CD4-positive, alpha-beta memory T cell (primary cell): ENCODE measurements around the gene CRYGS. TPM values are rescaled to one million over a fixed set of nuclear protein-coding genes. Genes with fewer than 3 reads are reported as not detected.
"Not testable (repeated sequence)": the region's sequence is repeated elsewhere in the genome, so short reads cannot be mapped to it uniquely, and the experiment has no call there.

ENCODE experiments used
- CTCF ChIA-PET: fragments of 350-600 bp; sonication (Branson Sonifier 250); formaldehyde crosslinking; loops from one replicate; lab custom pipeline; 2021; ENCODE audit warnings: inconsistent platforms; ENCODE audit not compliant: partially characterized antibody; lab: Charles Lee
- POLR2A ChIA-PET: fragments of 350-600 bp; sonication (Branson Sonifier 250); formaldehyde crosslinking; loops from one replicate; lab custom pipeline; 2021; ENCODE audit not compliant: partially characterized antibody; lab: Charles Lee
- DNase-seq, 5 donors: peaks; one replicate each; pipeline versions ENCODE4 v3.0.0 to v3.0.0-alpha.2; 2020 to 2022; ENCODE audit warnings: mixed read lengths in 1 of 5
- H3K27ac ChIP-seq: one replicate; pipeline ENCODE4 v1.7.0; 2013; ENCODE audit warnings: low read depth, low read length
- H3K27me3 ChIP-seq: 2 replicates; pipeline ENCODE4 v1.7.0; 2013; ENCODE audit warnings: mild to moderate bottlenecking, low read length, moderate library complexity; ENCODE audit not compliant: insufficient read depth
- H3K36me3 ChIP-seq: 2 replicates; pipeline ENCODE4 v1.7.0; 2013; ENCODE audit warnings: mild to moderate bottlenecking, low read length, moderate library complexity; ENCODE audit not compliant: insufficient read depth
- H3K4me1 ChIP-seq: 2 replicates; pipeline ENCODE4 v1.7.0; 2013; ENCODE audit warnings: mild to moderate bottlenecking, low read length, moderate library complexity; ENCODE audit not compliant: insufficient read depth
- H3K4me3 ChIP-seq, 2 donors: one replicate each; pipeline ENCODE4 v1.7.0; 2013; ENCODE audit warnings: low read length in 2 of 2, mild to moderate bottlenecking in 1 of 2
- H3K9me3 ChIP-seq, 2 donors: one replicate each; pipeline ENCODE4 v1.7.0; 2013; ENCODE audit warnings: low read length in 2 of 2, control low read depth in 1 of 2; ENCODE audit not compliant: control insufficient read depth in 1 of 2
- H3K27ac Mint-ChIP-seq, 7 donors: one replicate each; pipeline ENCODE4 v1.8.0; 2020 to 2021; ENCODE audit warnings: mixed read lengths in 7 of 7, mild to moderate bottlenecking in 6 of 7, inconsistent platforms in 3 of 7, moderate library complexity in 3 of 7
- H3K27me3 Mint-ChIP-seq, 2 donors: one replicate each; pipeline ENCODE4 v1.8.0; 2020 to 2021; ENCODE audit warnings: mixed read lengths in 2 of 2
- H3K36me3 Mint-ChIP-seq, 2 donors: one replicate each; pipeline ENCODE4 v1.8.0; 2020 to 2021; ENCODE audit warnings: mixed read lengths in 2 of 2, inconsistent platforms in 1 of 2, mild to moderate bottlenecking in 1 of 2
- H3K4me1 Mint-ChIP-seq, 4 donors: one replicate each; pipeline ENCODE4 v1.8.0; 2020 to 2021; ENCODE audit warnings: mixed read lengths in 4 of 4, mild to moderate bottlenecking in 1 of 4
- H3K4me3 Mint-ChIP-seq, 8 donors: one replicate each; pipeline ENCODE4 v1.8.0; 2020 to 2021; ENCODE audit warnings: mixed read lengths in 8 of 8, mild to moderate bottlenecking in 7 of 8, moderate library complexity in 6 of 8, inconsistent platforms in 3 of 8
- H3K9me3 Mint-ChIP-seq, 8 donors: one replicate each; pipeline ENCODE4 v1.8.0; 2020 to 2021; ENCODE audit warnings: mixed read lengths in 8 of 8, mild to moderate bottlenecking in 5 of 8, inconsistent platforms in 3 of 8, moderate library complexity in 1 of 8
- intact Hi-C: fragments of 100-400 bp; cut with micrococcal nuclease; formaldehyde crosslinking; loops from one replicate; pipeline ENCODE4 v1.15.1; 2023
- polyA plus RNA-seq, 2 donors: library from polyadenylated mRNA; unstranded; fragments of 300-500 nt; fragmentation: Illumina TruSeq; gene quantifications; one replicate each; pipeline ENCODE4 v1.2.3, GENCODE V29; 2021
- total RNA-seq, 2 experiments: library from RNA; stranded (reverse); gene quantifications; one replicate each; pipeline ENCODE4 v1.2.3, GENCODE V29; 2021

The CRYGS gene
- total and polyA plus RNA-seq, 4 experiments from 2014 or later = 1.2 to 12.6 (median 12.1) TPM; not detected in 1

GRCh38 chr3:186571644-186572013 is 27.4 kb upstream of the CRYGS start:
- peaks cover 30% of the 10 kb centered on the region for H3K4me1 ChIP-seq
- H3K27me3 ChIP-seq = no peaks in the 10 kb centered on the region
- no peaks in the 10 kb centered on the region for H3K9me3 ChIP-seq
- Mint-ChIP-seq H3K4me3 (peak overlapping the region; percentile 89 to 100 (median 94)), H3K4me1 (peaks cover 25 to 65% (median 39%) of the 10 kb centered on the region in 4 donors), H3K27me3 (no peaks in the 10 kb centered on the region), H3K27ac (peak overlapping the region; percentile 88 to 99 (median 97)), H3K9me3 (peaks cover 0 to 2% (median 0%) of the 10 kb centered on the region in 8 donors), H3K36me3 (peaks cover 26 to 54% of the 10 kb centered on the region in 2 donors)
- H3K36me3 ChIP-seq = peaks cover 20% of the 10 kb centered on the region
- H3K27ac ChIP-seq = peak overlapping the region; percentile 91
- peak overlapping the region in 1 of 2 donors; percentile 93 for H3K4me3 ChIP-seq
- DNase-seq = no peak
- CTCF ChIA-PET = interaction anchor here (0.9 to 5.2 kb wide), 4 partner anchors 31 to 634 kb away, joined by 3 to 56 read pairs (median 6); partner anchors contain the start of gene TRA2B
- POLR2A ChIA-PET = interaction anchor here (1.4 to 8.5 kb wide), 3 partner anchors 19 to 214 kb away, joined by 4 to 100 read pairs (median 5); partner anchors contain the start of gene EIF4A2
- intact Hi-C loops = loop anchor here (2.0 kb wide), 1 partner anchor 19 kb away; no protein-coding TSS in a partner anchor

- peaks cover 35% of the 10 kb centered on the region for H3K4me1 ChIP-seq
- intact Hi-C loops = loop anchor here (1.0 to 2.0 kb wide), 4 partner anchors 20 to 985 kb away; partner anchors contain the start of genes EIF4A2, RFC4 and SENP2
- DNase-seq = no peak
Measured at GRCh38 chr3:186570941-186571643, 26.9 kb upstream of the CRYGS start.

GRCh38 chr3:186570096-186570940 is 26.1 kb upstream of the CRYGS start, which contains the start of gene DNAJB11:
TSS of gene DNAJB11 (plus strand) at chr3:186570720. CDS start at chr3:186570898, 178 bp downstream.
- intact Hi-C loops = loop anchor here (1.0 to 2.0 kb wide), 4 partner anchors 20 to 984 kb away; partner anchors contain the start of genes EIF4A2, RFC4 and SENP2
- Mint-ChIP-seq H3K4me1 (peaks cover 30 to 71% (median 45%) of the 10 kb centered on the region in 4 donors), H3K36me3 (peaks cover 15 to 44% of the 10 kb centered on the region in 2 donors), H3K4me3 (peak within 1 kb of the TSS; percentile 89 to 100 (median 94)), H3K9me3 (peaks cover 0 to 2% (median 0%) of the 10 kb centered on the region in 8 donors), H3K27me3 (no peaks in the 10 kb centered on the region), H3K27ac (peak within 1 kb of the TSS; percentile 95 to 99 (median 98))
- Histone ChIP-seq H3K9me3 (no peaks in the 10 kb centered on the region), H3K4me1 (peaks cover 37% of the 10 kb centered on the region), H3K36me3 (peaks cover 7% of the 10 kb centered on the region), H3K4me3 (peak within 1 kb of the TSS; percentile 71 to 93), H3K27me3 (no peaks in the 10 kb centered on the region), H3K27ac (peak within 1 kb of the TSS; percentile 91)
- ChIA-PET POLR2A (interaction anchor here (0.6 to 8.5 kb wide), 20 partner anchors 9 to 1069 kb away, joined by 3 to 100 read pairs (median 4); partner anchors contain the start of genes EIF4A2, RPL39L, SENP2 and TRA2B), CTCF (interaction anchor here (1.0 to 5.2 kb wide), 8 partner anchors 15 to 632 kb away, joined by 3 to 56 read pairs (median 4); partner anchors contain the start of genes EIF4A2 and TRA2B)
- DNase-seq = peak; percentile 96 to 100 (median 99)

More at GRCh38 chr3:186570941-186571643, 26.9 kb upstream of the CRYGS start:
- CTCF ChIA-PET = interaction anchor here (0.9 to 5.2 kb wide), 9 partner anchors 14 to 633 kb away, joined by 3 to 56 read pairs (median 4); partner anchors contain the start of genes EIF4A2 and TRA2B
- Mint-ChIP-seq H3K4me1 (peaks cover 30 to 71% (median 44%) of the 10 kb centered on the region in 4 donors), H3K9me3 (peaks cover 0 to 2% (median 0%) of the 10 kb centered on the region in 8 donors), H3K36me3 (peaks cover 22 to 52% of the 10 kb centered on the region in 2 donors), H3K27me3 (no peaks in the 10 kb centered on the region), H3K4me3 (peak overlapping the region; percentile 89 to 100 (median 94)), H3K27ac (peak overlapping the region; percentile 89 to 99 (median 97))
- Histone ChIP-seq H3K27ac (peak overlapping the region; percentile 91), H3K9me3 (no peaks in the 10 kb centered on the region), H3K4me3 (peak overlapping the region; percentile 64 to 93), H3K27me3 (no peaks in the 10 kb centered on the region), H3K36me3 (peaks cover 15% of the 10 kb centered on the region)
- POLR2A ChIA-PET = interaction anchor here (0.7 to 8.5 kb wide), 12 partner anchors 19 to 985 kb away, joined by 3 to 100 read pairs (median 5); partner anchors contain the start of genes EIF4A2, SENP2 and TRA2B

- Mint-ChIP-seq H3K27ac (peak overlapping the region; percentile 95 to 99 (median 98)), H3K4me1 (peaks cover 30 to 71% (median 47%) of the 10 kb centered on the region in 4 donors), H3K36me3 (peaks cover 13 to 38% of the 10 kb centered on the region in 2 donors), H3K4me3 (peak overlapping the region; percentile 89 to 100 (median 94)), H3K9me3 (peaks cover 0 to 2% (median 0%) of the 10 kb centered on the region in 8 donors), H3K27me3 (no peaks in the 10 kb centered on the region)
- ChIA-PET CTCF (interaction anchor here (1.0 to 5.2 kb wide), 8 partner anchors 15 to 632 kb away, joined by 3 to 56 read pairs (median 4); partner anchors contain the start of genes EIF4A2 and TRA2B), POLR2A (interaction anchor here (0.7 to 8.5 kb wide), 16 partner anchors 9 to 984 kb away, joined by 3 to 100 read pairs (median 5); partner anchors contain the start of genes EIF4A2, RPL39L, SENP2 and TRA2B)
- Histone ChIP-seq H3K9me3 (no peaks in the 10 kb centered on the region), H3K27ac (peak overlapping the region; percentile 85), H3K4me1 (peaks cover 37% of the 10 kb centered on the region), H3K4me3 (peak overlapping the region; percentile 71 to 93), H3K36me3 (peaks cover 5% of the 10 kb centered on the region), H3K27me3 (no peaks in the 10 kb centered on the region)
- intact Hi-C loops = loop anchor here (1.0 to 10.0 kb wide), 5 partner anchors 21 to 983 kb away; partner anchors contain the start of genes EIF4A2, RFC4, RPL39L and SENP2
- DNase-seq = no peak
Measured at GRCh38 chr3:186569779-186570095, 25.6 kb upstream of the CRYGS start.

GRCh38 chr3:186569361-186569760 is 25.2 kb upstream of the CRYGS start:
- not testable (repeated sequence) for H3K36me3 ChIP-seq, DNase-seq, H3K27me3 ChIP-seq, H3K9me3 ChIP-seq, H3K27me3 Mint-ChIP-seq, H3K9me3 Mint-ChIP-seq
- peaks cover 41% of the 10 kb centered on the region for H3K4me1 ChIP-seq
- peak overlapping the region in 1 of 2 donors; percentile 71 for H3K4me3 ChIP-seq
- Mint-ChIP-seq H3K36me3 (peaks cover 10 to 35% of the 10 kb centered on the region in 2 donors), H3K4me1 (peaks cover 32 to 71% (median 49%) of the 10 kb centered on the region in 4 donors), H3K4me3 (peak overlapping the region in 7 of 8 donors; percentile 89 to 100 (median 95)), H3K27ac (peak overlapping the region; percentile 95 to 99 (median 98))
- intact Hi-C loops = loop anchor here (10.0 kb wide), 1 partner anchor 565 kb away; the partner anchor contains the start of gene RPL39L
- ChIA-PET CTCF (interaction anchor here (1.0 to 5.2 kb wide), 3 partner anchors 47 to 570 kb away, joined by 5 to 56 read pairs (median 6); partner anchors contain the start of gene RPL39L), POLR2A (interaction anchor here (0.7 to 8.5 kb wide), 7 partner anchors 47 to 637 kb away, joined by 3 to 100 read pairs (median 5); partner anchors contain the start of genes EIF4A2 and TRA2B)
- H3K27ac ChIP-seq = peak overlapping the region; percentile 85
